Nucleus accumbens (tissue), 56 donors: Measurements from ENCODE around the gene CARD10.
A peak's percentile ranks its signal among the peaks of the same experiment; 100 is the strongest.
"Not testable (repeated sequence)": the region's sequence is repeated elsewhere in the genome, so short reads cannot be mapped to it uniquely, and the experiment has no call there.

Experiments
- DNase-seq, 56 donors: peaks; one replicate each; lab custom pipeline; 2025; lab: John Stamatoyannopoulos, UW

Gene CARD10

DNA sequence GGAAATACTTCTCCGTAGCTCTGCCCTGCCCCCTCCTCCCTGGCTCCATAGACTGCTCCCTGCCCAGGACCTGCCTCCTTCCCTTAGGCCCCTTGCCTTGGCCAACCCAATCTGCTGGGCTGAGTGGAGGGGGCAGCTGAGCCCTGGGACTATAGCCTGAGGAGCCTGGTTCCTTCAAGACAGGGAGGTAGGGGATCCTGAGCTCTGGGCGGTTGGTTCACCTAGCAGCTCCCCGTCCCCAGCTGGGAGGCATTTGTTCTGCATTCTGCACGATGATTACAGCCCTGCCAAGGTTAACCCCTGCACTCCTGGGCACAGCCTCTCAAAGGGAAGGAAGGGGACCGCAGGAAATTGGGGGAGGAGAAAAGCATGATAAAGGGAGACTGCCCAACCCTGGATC, 37.5 kb upstream of the CARD10 start:
- DNase-seq: no peak

DNA sequence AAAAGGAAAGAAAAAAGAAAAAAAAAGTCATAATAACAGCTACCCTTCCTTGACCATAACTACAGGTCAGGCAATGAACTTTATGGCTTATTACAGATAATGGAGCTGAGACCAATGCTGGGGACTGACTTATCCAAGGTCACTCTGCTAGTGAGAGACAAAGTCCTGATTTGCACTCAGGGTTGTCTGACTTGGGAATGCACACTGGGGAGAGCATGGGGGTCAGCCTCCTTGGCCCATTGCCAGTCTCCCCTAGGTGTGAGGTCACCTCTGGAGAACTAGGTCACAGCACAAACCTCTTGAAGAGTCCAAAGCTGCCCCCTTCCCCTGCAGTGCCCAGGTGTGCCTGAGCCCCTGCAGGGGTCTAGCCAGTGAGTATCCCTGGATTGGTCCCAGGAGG, 35.8 kb upstream of the CARD10 start:
- DNase-seq: no peak

DNA sequence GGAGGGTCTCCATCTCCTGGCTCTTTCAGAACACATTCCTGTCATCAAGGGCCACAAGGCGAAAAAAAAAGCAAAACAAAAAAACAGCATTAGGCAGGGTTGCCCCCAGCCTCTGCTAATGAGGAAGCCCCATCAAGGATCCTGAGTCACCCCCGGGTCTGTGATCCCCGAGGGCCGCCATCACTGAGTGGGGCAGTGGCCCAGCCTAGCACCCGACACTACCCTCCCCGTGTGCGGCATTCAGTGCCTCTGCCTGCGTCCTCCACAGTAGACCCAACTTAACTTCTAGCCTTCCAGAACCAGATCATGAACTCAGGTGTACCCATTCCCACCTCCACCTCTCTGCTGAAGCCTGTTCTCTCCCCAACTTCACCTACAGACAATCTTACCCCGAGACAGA, 34.5 kb upstream of the CARD10 start:
- no peak for DNase-seq

DNA sequence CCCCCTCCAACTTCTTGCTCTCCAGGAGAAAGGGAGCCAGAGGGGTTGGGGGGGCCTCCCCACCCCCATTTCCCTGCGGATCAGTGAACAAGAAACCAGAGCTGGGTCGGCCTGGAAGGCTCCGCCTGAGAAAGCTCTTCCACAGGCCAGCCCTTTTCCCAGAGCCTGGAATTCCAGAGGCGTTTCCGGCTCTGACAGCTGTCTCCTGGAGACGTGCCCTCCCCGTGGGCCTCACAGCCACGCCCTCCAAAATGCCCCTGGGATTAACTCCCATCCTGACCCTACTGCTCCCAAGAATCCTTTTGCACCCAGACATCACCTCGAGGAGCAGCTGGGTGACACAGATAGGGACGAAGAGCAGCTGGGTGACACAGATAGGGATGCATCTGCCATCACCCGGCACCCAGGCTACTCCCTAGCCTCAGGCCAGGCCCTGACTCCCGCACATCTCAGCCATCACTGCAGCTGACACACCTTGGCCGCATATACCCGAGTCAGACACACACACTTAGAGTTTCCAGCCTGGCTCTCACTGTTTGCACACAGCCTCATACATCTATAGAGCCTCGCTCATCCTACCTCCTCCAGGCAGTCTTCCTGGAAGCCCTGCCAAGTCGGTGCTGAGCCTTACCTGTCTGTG, 33.4 kb upstream of the CARD10 start:
- peak in 2 of 56 donors; percentile 26 to 32 for DNase-seq

DNA sequence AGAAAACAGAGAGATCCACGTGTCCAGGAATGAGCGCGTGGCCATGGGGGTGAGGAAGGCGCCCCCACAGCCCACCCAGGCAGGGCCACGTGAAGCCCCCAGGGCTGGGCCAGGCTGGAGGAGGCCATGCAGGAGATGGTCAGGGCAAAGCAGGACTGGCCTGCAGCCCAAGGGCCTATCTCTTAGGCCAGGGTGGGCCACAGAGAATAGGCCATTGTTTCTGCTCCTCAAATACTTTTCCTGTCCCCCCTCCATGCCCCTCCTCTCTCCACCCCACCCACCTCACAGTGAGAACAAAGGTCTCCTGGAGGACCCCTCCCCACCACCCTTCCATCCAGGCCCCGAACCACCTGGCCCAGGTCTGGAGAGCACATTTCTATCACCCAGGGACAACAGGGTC, 32.8 kb upstream of the CARD10 start:
- DNase-seq: no peak

DNA sequence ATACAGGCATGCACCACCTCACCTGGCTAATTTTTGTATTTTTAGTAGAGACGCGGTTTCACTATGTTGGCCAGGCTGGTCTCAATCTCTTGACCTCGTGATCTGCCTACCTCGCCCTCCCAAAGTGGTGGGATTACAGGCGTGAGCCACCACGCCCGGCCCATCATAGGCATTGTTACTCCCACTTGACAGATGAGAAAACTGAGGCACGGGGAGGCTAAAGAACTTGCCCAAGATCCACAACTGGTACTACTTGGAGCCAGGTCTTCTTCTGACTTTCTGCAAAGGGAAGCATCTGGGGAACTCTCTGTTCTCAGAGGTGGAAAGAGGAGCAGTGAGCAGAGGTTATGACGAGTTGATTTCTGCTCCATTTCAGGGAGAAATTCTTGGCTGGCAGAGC, 31.7 kb upstream of the CARD10 start:
- DNase-seq: not testable (repeated sequence)

DNA sequence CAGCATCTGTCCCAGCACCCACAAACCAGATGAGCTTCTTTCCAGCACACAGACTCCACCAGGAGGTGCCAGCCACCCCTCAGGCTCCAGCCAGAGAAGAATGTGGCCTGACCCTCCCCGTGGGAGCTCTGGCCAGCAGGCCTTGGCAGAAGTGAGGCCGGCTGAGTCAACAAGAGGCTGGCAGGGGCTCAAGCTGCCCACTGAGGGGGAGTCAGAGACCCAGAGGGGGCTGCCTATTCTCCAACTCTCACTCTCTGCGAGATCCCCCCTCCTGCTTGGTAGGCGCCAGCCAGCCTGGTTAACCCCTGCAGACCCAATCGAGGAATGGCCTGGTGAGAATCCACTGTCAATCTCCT, 30.5 kb upstream of the CARD10 start:
- peak in 54 of 56 donors; percentile 23 to 91 (median 76) for DNase-seq

DNA sequence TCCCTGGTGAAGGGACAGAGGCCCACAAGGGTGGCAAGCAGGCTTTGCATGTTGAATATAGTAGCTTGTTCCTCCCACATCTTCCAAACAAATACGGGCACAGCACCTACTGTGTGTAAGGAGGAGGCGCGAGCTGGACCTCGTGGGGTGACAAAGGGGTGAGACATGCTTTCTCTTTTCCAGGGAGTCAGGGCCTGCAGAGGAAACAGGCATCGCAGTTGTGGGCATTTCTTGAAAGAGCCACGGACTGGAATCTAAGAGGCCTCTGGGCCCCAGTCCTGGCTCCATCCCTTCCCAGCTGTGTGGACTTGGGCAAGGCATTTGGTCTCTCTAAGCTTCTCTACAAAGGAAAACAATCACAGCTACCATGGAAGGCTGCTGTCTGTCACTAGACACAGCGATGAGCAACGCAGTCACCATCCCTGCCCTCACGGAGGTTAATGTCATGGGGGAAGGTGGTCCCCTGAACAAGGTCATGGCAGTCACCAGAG, 28.1 kb upstream of the CARD10 start:
- peak in 8 of 56 donors; percentile 42 to 73 (median 60) for DNase-seq

DNA sequence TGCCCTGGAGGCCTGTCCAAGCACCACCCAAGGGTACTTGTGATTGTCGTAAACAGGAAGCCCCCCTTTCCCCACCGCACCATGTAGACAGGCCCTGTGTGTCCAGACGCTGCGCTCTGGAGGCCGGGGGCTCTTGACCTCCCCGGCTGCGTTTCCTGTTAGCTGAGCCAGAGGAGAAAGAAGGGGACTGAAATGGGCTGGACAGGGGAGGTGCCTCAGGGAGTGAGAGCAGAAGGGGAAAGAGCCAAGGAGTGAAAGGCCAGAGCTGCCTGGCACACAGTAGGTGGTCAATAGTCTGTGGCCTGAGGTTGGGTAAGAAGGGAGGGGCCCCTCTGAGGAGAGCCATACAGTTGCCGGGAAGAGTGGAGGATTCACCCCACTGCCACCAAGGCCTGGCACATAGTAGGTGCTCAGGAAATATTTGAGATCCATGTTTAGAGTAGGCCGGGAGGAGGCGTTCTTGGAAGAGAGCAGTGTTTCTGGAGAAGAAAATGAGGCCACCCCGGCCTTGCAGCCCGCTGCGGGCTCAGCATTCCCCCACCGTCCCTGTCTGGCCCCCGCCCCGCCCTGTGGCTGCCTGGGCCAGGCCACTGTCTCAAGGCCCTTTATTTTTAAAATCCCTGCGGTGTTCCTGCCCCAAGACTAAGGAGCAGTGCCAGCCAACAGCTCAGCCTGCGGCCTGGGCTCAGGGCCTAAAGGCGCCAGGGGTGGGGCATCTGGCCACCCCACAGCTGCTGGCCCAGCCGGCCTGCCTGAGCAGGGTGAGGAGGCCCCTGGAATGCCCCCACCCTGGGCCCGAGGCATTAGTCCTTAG, 27.4 kb upstream of the CARD10 start:
- peak in 41 of 56 donors; percentile 15 to 79 (median 60) for DNase-seq

DNA sequence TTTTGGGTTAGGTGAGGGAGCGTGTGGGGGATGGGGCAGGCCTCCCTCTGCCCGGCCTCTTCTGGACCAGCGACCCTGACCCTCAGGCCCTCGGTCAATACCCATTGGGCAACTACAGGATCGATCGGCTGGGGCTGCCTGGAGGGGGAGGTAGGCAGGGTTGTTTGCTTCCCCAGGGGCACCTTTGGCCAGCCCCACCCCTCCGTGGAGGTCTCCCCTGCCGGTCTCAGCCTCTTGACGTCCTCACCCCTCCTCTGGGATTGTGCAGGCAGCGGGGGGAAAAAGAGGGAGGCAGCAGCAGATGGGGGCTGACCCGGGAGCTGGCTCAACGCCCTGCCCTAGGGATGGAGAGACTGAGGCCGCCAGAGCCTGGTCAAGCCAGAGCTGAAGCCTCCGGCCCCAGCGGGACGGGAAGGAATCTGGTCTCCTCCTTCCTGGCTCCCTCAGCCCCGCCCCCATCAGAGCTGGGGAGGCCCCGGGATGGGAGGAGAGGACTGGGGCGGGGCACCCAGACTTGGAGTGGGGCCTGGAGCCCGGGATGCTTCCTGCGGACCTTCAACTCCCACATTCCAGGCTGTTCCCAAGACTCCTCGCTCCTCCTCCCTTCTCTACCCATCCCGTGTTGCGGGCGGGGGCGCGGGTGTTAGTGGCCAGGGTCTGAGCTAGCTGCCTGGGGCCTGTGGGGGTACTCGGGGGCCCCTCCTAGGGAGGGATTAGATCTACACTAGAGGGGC, 26.7 kb upstream of the CARD10 start:
- peak in 26 of 56 donors; percentile 9 to 77 (median 33) for DNase-seq

DNA sequence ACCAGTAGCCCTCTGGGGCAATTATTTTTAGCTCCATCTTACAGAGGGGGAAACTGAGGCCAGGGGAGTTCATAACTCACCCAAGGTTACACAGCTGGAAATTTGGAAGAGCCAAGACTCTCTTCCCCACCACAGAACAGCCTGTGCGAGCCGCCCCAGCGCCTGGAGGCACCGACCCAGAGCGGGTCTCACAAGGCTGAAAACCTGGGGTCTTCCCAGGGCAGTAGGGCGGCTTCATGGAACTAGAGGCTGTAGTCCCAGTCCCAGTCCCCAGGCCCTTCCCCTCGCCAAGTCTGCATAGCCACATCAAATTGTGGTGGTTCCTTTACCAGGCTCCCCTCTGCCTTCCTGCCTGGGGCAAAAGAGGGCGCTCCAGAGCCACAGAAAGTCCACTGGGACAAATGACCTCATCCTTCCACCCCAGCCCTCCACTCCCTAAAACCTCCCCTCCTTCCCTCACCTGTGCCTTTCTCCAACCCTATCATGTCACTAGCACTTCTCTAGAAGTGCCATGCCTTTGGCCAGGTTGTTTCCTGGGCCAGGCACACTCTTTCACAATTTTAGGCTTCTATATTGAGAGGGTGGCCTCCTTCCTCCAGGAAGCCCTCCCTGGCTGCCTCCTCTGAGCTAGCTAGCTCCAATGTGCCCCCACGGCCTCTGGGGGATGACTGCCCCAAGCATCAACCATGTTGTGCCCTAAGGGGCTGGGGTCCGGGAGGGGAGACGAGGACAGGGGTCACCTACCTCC, 25.9 kb upstream of the CARD10 start:
- DNase-seq: peak in 26 of 56 donors; percentile 3 to 72 (median 34)

DNA sequence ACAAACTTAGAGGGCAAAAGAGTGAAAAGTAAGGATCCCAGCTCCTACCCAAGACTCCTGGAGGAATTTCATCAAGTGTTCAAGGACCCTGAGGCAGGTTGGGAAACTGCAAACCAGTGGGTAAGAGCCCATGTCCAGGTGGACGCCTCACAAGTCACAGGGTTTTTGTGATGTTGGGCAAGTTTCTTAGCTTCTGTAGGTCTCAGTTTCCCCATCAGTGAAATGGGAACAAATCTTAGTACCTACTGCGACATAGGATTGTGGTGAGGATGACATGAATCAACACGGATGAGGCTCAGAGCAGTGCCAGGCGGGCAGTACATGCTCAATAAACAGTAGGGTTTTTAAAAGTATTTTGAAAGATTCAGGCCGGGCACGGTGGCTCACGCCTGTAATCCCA, 23.7 kb upstream of the CARD10 start:
- no peak for DNase-seq

DNA sequence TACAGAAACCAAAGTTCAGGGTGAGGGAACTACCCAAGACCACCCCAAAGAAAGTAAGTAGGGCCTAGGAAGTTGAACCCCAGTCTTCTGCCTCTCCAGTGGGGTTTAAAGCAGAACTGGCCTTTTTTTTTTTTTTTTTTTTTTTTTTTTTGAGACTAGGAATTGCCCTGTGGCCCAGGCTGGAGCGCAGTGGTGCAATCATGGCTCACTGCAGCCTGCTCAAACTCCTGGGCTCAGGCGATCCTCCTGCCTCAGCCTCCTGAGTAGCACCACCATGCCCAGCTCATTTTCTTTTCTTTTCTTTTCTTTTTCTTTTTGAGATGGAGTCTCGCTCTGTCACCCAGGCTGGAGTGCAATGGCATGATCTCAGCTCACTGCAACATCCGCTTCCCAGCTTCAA, 23.2 kb upstream of the CARD10 start:
- not testable (repeated sequence) for DNase-seq

DNA sequence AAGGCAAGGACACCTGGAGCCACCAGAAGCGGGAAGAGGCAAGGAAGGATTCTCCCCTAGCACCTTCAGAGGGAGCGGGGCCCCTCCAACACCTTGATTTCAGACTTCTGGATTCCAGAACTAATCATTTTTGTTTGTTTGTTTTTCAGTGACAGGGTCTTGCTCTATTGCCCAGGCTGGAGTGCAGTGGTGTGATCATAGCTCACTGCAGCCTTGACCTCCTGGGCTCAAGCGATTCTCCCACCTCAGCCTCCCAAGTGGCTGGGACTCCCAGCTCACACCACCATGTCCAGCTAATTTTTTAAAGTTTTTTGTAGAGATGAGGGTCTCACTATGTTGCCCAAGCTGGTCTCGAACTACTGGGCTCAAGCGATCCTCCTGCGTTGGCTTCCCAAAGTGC, 20.6 kb upstream of the CARD10 start:
- DNase-seq: not testable (repeated sequence)

DNA sequence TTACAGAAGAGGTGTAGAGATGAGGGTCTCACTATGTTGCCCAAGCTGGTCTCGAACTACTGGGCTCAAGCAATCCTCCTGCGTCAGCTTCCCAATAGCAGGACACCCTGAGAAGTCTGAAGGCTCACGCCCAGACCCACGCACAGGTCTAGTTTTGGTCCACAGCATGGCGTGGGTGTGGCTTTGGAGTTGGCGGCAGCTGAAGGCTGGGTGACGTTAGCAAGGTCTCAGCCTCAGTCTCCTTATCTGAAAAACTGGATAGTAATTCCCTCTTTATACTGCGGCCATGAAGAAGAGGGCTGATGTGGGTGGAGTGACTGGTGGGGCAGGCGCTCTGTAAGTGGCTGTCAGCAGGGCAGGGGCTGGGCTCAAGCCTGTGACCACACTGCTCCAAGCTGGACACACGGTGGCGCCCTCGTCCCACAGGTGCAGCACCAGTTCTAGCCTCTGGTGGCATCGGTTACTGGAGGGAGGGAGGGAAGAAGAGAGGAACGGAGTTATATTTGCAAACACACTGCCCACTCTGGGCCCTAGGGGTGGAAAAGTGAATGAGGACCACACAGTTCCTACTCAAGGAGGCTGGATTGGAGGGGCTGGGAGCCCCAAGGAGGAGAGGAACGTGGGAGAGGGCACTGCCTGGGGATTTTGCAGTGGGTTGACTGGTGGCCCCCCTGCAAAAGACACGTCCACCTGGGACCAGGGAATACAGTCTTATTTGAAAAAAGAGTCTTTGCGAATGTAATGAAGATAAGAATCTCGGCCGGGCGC, 19.6 kb upstream of the CARD10 start:
- DNase-seq: peak in 54 of 56 donors; percentile 41 to 94 (median 83)

DNA sequence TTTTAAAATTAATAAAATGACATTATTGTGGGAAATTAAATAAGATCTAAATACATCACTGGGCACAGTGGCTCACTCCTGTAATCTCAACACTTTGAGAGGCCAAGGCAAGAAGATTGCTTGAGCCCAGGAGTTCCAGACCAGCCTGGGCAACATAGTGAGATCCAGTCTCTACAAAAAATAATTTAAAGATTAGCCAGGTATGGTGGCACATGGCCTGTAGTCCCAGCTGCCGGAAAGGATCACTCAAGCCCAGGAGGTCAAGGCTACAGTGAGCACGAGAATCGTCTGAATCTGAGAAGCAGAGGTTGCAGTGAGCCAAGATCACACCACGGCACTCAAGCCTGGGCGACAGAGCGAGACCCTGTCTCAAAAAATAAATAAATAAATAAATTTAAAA, 15.9 kb upstream of the CARD10 start:
- no peak for DNase-seq

DNA sequence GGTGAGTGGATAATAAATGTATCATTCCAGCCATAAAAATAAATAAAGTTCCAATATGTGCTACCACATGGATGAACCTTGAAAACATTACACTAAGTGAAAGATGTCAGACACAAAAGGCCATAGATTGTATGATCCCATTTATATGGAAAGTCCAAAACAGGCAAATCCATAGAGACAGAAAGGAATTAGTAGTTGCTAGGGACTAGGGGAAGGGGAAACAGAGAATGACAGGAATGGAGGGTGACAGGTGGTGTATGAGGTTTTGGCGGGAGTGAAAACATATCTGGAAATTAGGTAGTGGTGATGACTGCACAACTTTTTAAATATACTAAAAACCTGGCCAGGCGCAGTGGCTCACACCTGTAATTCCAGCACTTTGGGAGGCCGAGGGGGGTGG, 15.2 kb upstream of the CARD10 start:
- no peak for DNase-seq

DNA sequence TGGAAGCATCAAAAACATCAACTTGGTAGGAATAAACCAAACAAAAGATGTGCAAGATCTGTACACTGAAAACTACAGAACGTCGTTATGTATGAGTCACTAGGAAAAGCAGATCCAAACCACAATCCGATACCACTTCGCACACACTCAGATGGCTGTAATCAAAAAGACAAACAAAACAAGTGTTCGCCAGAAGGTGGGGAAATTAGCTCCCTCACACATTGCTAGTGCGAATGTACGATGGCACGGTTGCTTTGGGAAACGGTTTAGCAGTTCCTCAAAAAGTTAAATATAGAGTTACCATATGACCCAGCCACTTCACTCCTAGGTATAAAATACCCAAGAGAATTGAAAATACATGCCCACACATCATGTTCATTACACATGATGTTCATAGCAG, 14.8 kb upstream of the CARD10 start:
- no peak for DNase-seq

DNA sequence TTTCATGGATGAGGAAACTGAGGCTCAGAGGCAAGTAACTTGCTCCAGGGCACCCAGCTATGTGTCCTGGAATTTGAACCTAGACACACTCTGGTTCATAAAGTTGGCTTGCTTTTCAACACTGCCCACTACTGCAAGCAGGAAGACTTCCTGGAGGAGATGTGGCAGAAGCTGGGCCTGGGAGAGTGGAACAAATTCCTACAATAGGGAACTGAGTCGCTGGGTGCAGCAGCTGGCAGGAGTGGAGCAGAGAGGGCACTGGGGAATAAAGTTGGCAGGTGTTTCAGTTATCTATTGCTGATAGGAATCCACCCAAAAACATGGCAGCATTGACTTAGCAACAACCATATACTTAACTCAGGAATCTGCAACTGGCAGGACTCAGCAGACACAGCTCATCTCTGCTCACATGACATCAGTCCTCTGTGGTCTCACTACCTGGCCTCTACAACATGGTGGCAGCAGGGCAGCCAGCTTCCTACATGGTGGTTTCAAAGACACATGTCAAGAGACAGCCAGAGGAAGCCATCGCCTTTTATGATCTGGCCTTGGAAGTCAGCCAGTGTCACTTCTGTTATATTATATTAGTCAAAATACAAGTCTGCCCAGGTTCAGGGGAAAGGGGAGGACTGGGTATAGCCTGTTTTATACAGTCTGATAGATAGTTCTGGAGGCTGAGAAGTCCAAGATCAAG, 10.6 kb upstream of the CARD10 start:
- DNase-seq: no peak
